COR-L47 (cell line): ENCODE data around the gene CD27.

Source experiments
- DNase-seq: peaks from one replicate; lab custom pipeline; 2025; lab: John Stamatoyannopoulos, UW

CD27 gene

GRCh38 chr12:6434205-6435140 lies 10.3 kb upstream of the CD27 start:
- no peak for DNase-seq

GRCh38 chr12:6435961-6436715 lies 8.6 kb upstream of the CD27 start:
- no peak for DNase-seq

- DNase-seq, result no peak
Measured at GRCh38 chr12:6437586-6437985, 7.2 kb upstream of the CD27 start.

- DNase-seq, result no peak
Measured at GRCh38 chr12:6438345-6438744, 6.4 kb upstream of the CD27 start.

GRCh38 chr12:6440391-6440790 lies 4.4 kb upstream of the CD27 start:
- no peak for DNase-seq

GRCh38 chr12:6442836-6443235 lies 1.9 kb upstream of the CD27 start:
- no peak for DNase-seq

GRCh38 chr12:6443361-6443983 lies 1.3 kb upstream of the CD27 start:
- DNase-seq, result no peak

- DNase-seq, result no peak
Measured at GRCh38 chr12:6444031-6444430, 724 bp upstream of the CD27 start.

- no peak for DNase-seq
Measured at GRCh38 chr12:6450091-6450868, 5.5 kb downstream of the CD27 start.

- no peak for DNase-seq
Measured at GRCh38 chr12:6450869-6451347, 6.2 kb downstream of the CD27 start.

GRCh38 chr12:6451348-6452244 lies 6.8 kb downstream of the CD27 start, which contains the start of gene TAPBPL:
Gene TAPBPL, plus strand, starts transcription at chr12:6452042. Its CDS starts 207 bp downstream, at chr12:6452249.
- DNase-seq, result peak; percentile 69

GRCh38 chr12:6452245-6452943 lies 7.6 kb downstream of the CD27 start:
- DNase-seq, result no peak

- no peak for DNase-seq
Measured at GRCh38 chr12:6452944-6453630, 8.3 kb downstream of the CD27 start.

- DNase-seq, result no peak
Measured at GRCh38 chr12:6457220-6457945, 12.6 kb downstream of the CD27 start.

- DNase-seq, result no peak
Measured at GRCh38 chr12:6458281-6459003, 13.7 kb downstream of the CD27 start.

GRCh38 chr12:6459004-6459337 lies 14.2 kb downstream of the CD27 start:
- no peak for DNase-seq

GRCh38 chr12:6460751-6461371 lies 16.1 kb downstream of the CD27 start:
- no peak for DNase-seq
